Neural cell (in vitro differentiated cells): ENCODE results near the gene QSOX2. TPM values are rescaled to one million over a fixed set of nuclear protein-coding genes. Genes with fewer than 3 reads are reported as not detected.

Source experiments
- H2AFZ ChIP-seq: fragments of 200-600, 300-800 bp; sonication (generic), shearing (Covaris generic); 2 replicates; pipeline ENCODE4 v1.6.0; 2014; ENCODE audit warnings: low read depth, mild to moderate bottlenecking, antibody characterized with exemption, low read length, moderate library complexity
- H3F3A ChIP-seq: fragments of 200-600 bp; shearing (Covaris generic); 2 replicates; pipeline ENCODE4 v1.6.1; 2016; ENCODE audit warnings: mild to moderate bottlenecking, moderate library complexity, mixed read lengths, antibody characterized with exemption, low read length; ENCODE audit not compliant: insufficient read depth, poor library complexity, severe bottlenecking
- H3K27ac ChIP-seq: fragments of 200-600, 300-800 bp; sonication (generic), shearing (Covaris generic); 2 replicates; pipeline ENCODE4 v1.5.1; 2014; ENCODE audit warnings: mild to moderate bottlenecking, low read length, moderate library complexity
- H3K27me3 ChIP-seq: fragments of 300-800, 200-600 bp; sonication (generic), shearing (Covaris generic); 2 replicates; pipeline ENCODE4 v1.6.0; 2014; ENCODE audit warnings: mild to moderate bottlenecking, low read depth, low read length, moderate library complexity; ENCODE audit not compliant: insufficient read depth
- H3K36me3 ChIP-seq: fragments of 300-800, 200-600 bp; sonication (generic), shearing (Covaris generic); 2 replicates; pipeline ENCODE4 v1.5.1; 2014; ENCODE audit warnings: mild to moderate bottlenecking, antibody characterized with exemption, low read length, moderate library complexity; ENCODE audit not compliant: insufficient read depth
- H3K4me2 ChIP-seq: fragments of 300-800, 200-600 bp; sonication (generic), shearing (Covaris generic); 2 replicates; pipeline ENCODE4 v1.6.0; 2014; ENCODE audit warnings: mild to moderate bottlenecking, low read length
- H3K4me3 ChIP-seq: fragments of 300-800, 200-600 bp; sonication (generic), shearing (Covaris generic); 2 replicates; pipeline ENCODE4 v1.5.1; 2014; ENCODE audit warnings: mild to moderate bottlenecking, low read length, moderate library complexity
- H3K79me2 ChIP-seq: fragments of 200-600 bp; shearing (Covaris generic); replicated peaks from 2 replicates; pipeline ENCODE4 v1.6.0; 2014; ENCODE audit warnings: mild to moderate bottlenecking, low read length, moderate library complexity; ENCODE audit not compliant: insufficient read depth
- H3K9ac ChIP-seq: fragments of 300-800, 200-600 bp; sonication (generic), shearing (Covaris generic); 2 replicates; pipeline ENCODE4 v1.6.1; 2016; ENCODE audit warnings: mild to moderate bottlenecking, low read length, mixed read lengths
- H3K9me2 ChIP-seq: fragments of 200-600 bp; shearing (Covaris generic); 2 replicates; pipeline ENCODE4 v1.6.1; 2016; ENCODE audit warnings: mild to moderate bottlenecking, low read length, mixed read lengths; ENCODE audit not compliant: insufficient read depth
- H3K9me3 ChIP-seq: fragments of 200-600, 300-800 bp; sonication (generic), shearing (Covaris generic); 2 replicates; pipeline ENCODE4 v1.6.1; 2016; ENCODE audit warnings: mild to moderate bottlenecking, mixed run types, low read length, moderate library complexity, mixed read lengths
- H4K20me1 ChIP-seq: fragments of 200-600 bp; shearing (Covaris generic); 2 replicates; pipeline ENCODE4 v1.6.1; 2016; ENCODE audit warnings: mild to moderate bottlenecking, mixed run types; ENCODE audit not compliant: insufficient read depth
- CTCF ChIP-seq: fragments of 450-650 bp; IDR thresholded peaks from 2 replicates; pipeline ENCODE4 v1.5.1; 2014; ENCODE audit warnings: antibody characterized with exemption, mild to moderate bottlenecking, moderate library complexity; ENCODE audit not compliant: poor library complexity, severe bottlenecking
- EP300 ChIP-seq: fragments of 450-650 bp; conservative IDR thresholded peaks from 2 replicates; pipeline ENCODE4 v1.6.1; 2014; ENCODE audit warnings: antibody characterized with exemption, mild to moderate bottlenecking, moderate library complexity; ENCODE audit not compliant: poor library complexity, severe bottlenecking
- EZH2 ChIP-seq: fragments of 200-600, 300-800 bp; shearing (Covaris generic), sonication (generic); IDR thresholded peaks from 2 replicates; pipeline ENCODE4 v1.6.1; 2014; ENCODE audit warnings: antibody characterized with exemption, low read length, borderline replicate concordance, mild to moderate bottlenecking; ENCODE audit not compliant: insufficient read depth, poor library complexity, severe bottlenecking
- MXI1 ChIP-seq: fragments of 450-650 bp; conservative IDR thresholded peaks from 2 replicates; pipeline ENCODE4 v1.6.1; 2014; ENCODE audit warnings: antibody characterized with exemption, mild to moderate bottlenecking; ENCODE audit not compliant: poor library complexity, severe bottlenecking
- POLR2AphosphoS5 ChIP-seq: IDR thresholded peaks from 2 replicates; pipeline ENCODE4 v1.6.1; 2012
- RAD21 ChIP-seq: fragments of 450-650 bp; conservative IDR thresholded peaks from 2 replicates; pipeline ENCODE4 v1.6.1; 2014; ENCODE audit warnings: antibody characterized with exemption, mild to moderate bottlenecking, moderate library complexity
- REST ChIP-seq: IDR thresholded peaks from 2 replicates; pipeline ENCODE4 v1.6.1; 2012; ENCODE audit warnings: borderline replicate concordance
- SMC3 ChIP-seq: fragments of 450-650 bp; conservative IDR thresholded peaks from 2 replicates; pipeline ENCODE4 v1.6.1; 2014; ENCODE audit warnings: antibody characterized with exemption, mild to moderate bottlenecking, moderate library complexity; ENCODE audit not compliant: poor library complexity
- TAF1 ChIP-seq: IDR thresholded peaks from 2 replicates; pipeline ENCODE4 v1.6.1; 2012; ENCODE audit warnings: low read depth
- polyA plus RNA-seq: library from polyadenylated mRNA; depleted of rRNA; stranded (reverse); fragments of >200 nt; gene quantifications from 2 replicates; pipeline ENCODE4 v1.2.3, GENCODE V29; 2014

Gene QSOX2
- polyA plus RNA-seq, 1 donor from 2014 or later = 20.7 TPM

DNA sequence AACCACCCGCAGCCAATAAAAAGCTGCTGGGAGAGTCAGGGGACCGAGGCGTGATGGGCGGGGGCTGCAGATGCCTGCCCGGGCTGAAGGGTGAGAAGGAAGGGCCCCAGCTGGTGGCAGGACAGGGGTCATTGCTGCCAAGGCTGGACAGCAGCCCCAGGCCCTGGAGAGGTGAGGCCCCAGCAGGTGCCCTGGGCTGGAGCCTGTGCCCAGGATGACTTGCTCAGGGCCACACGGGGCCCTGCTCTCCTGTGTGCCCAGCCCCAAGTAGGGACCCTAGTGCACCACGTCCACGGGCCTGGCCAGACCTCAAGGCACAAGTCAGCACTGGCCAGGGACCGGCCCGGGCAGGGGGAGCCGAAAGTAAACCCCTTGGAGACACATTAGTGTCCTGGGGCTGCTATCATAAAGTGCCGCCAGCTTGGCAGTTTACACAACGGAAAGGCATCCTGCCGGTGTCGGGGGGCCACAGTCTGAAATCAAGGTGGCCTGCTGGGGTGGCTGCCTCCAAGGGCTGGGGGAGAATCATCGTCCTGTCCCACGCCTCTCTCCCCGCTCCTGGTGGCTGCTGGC lies 62.7 kb downstream of the QSOX2 start:
- Histone ChIP-seq H4K20me1 (no peaks in the 10 kb centered on the region), H3K9me3 (no peaks in the 10 kb centered on the region), H3K27ac (no peak overlapping the region), H3K36me3 (no peaks in the 10 kb centered on the region), H3K27me3 (no peaks in the 10 kb centered on the region), H3F3A (no peaks in the 10 kb centered on the region), H2AFZ (no peak overlapping the region), H3K4me3 (no peak overlapping the region), H3K9ac (no peak overlapping the region), H3K79me2 (no peaks in the 10 kb centered on the region), H3K4me2 (no peak overlapping the region), H3K9me2 (no peaks in the 10 kb centered on the region)
- TF ChIP-seq POLR2AphosphoS5 = no peak
- no peak for TF ChIP-seq CTCF
- no peak for TF ChIP-seq EZH2
- TF ChIP-seq REST = no peak
- no peak for TF ChIP-seq TAF1
- TF ChIP-seq SMC3 = no peak
- no peak for TF ChIP-seq RAD21
- no peak for TF ChIP-seq MXI1
- TF ChIP-seq EP300 = no peak

- Histone ChIP-seq H3K9me3 (no peaks in the 10 kb centered on the region), H3K9me2 (no peaks in the 10 kb centered on the region), H3K27ac (no peak overlapping the region), H3K9ac (no peak overlapping the region), H3K36me3 (no peaks in the 10 kb centered on the region), H4K20me1 (no peaks in the 10 kb centered on the region), H3K4me2 (no peak overlapping the region), H3K27me3 (no peaks in the 10 kb centered on the region), H3K79me2 (no peaks in the 10 kb centered on the region), H3K4me3 (no peak overlapping the region), H3F3A (no peaks in the 10 kb centered on the region), H2AFZ (no peak overlapping the region)
- no peak for TF ChIP-seq CTCF
- TF ChIP-seq MXI1 = no peak
- no peak for TF ChIP-seq REST
- TF ChIP-seq RAD21 = no peak
- no peak for TF ChIP-seq TAF1
- no peak for TF ChIP-seq POLR2AphosphoS5
- TF ChIP-seq EP300 = no peak
- TF ChIP-seq EZH2 = no peak
- no peak for TF ChIP-seq SMC3
These were observed 63.2 kb downstream of the QSOX2 start for GRCh38 chr9:136182420-136182787.
